ENCODE measurements around the gene GPR39. TPM values are rescaled to one million over a fixed set of nuclear protein-coding genes. Genes with fewer than 3 reads are reported as not detected.

GPR39 gene
- total RNA-seq, 4 donors from 2014 or later, result 0.13 to 1.3 TPM; not detected in 2

GRCh38 chr2:132652474-132652873 lies 235.9 kb downstream of the GPR39 start:
- 77% methylated on average over 8 of the region's 8 CpGs for whole genome bisulfite sequencing
- Histone ChIP-seq H3K9me3 (no peaks in the 10 kb centered on the region), H3K4me1 (no peaks in the 10 kb centered on the region), H3K4me3 (no peak overlapping the region), H3K27me3 (no peaks in the 10 kb centered on the region), H3K27ac (replicated peaks in 1 of 4) (no peak overlapping the region), H3K36me3 (no peaks in the 10 kb centered on the region)
- TF ChIP-seq CTCF (IDR thresholded peaks at IDR 0.05), result no peak
- no peak for TF ChIP-seq EP300 (IDR thresholded peaks at IDR 0.05)
- no peak for TF ChIP-seq POLR2AphosphoS5 (IDR thresholded peaks at IDR 0.05)
- no peak for TF ChIP-seq POLR2A (IDR thresholded peaks at IDR 0.05; ENCODE audit: low read depth)
- no peak for DNase-seq (ENCODE audit: extremely low spot score)
- intact Hi-C loops (cut with DNase I), result no loop called here

- H3K36me3 ChIP-seq, result no peaks in the 10 kb centered on the region
- no peaks in the 10 kb centered on the region for H3K27me3 ChIP-seq
- no peak overlapping the region for H3K4me3 ChIP-seq
- TF ChIP-seq POLR2AphosphoS5 (IDR thresholded peaks at IDR 0.05) (no peak), POLR2A (IDR thresholded peaks at IDR 0.05; ENCODE audit: low read depth) (no peak), CTCF (IDR thresholded peaks at IDR 0.05) (no peak), EP300 (IDR thresholded peaks at IDR 0.05) (no peak)
- H3K9me3 ChIP-seq, result no peaks in the 10 kb centered on the region
- H3K4me1 ChIP-seq, result no peaks in the 10 kb centered on the region
- intact Hi-C loops (cut with DNase I), result no loop called here
- 80% methylated on average over 4 of the region's 4 CpGs for WGBS
- H3K27ac ChIP-seq (replicated peaks in 1 of 4), result no peak overlapping the region
- no peak for DNase-seq (ENCODE audit: extremely low spot score)
These were observed 237.7 kb downstream of the GPR39 start for GRCh38 chr2:132654335-132654734.

- TF ChIP-seq POLR2A (IDR thresholded peaks at IDR 0.05; ENCODE audit: low read depth), result no peak
- no peak for TF ChIP-seq POLR2AphosphoS5 (IDR thresholded peaks at IDR 0.05)
- TF ChIP-seq EP300 (IDR thresholded peaks at IDR 0.05), result no peak
- no peak for TF ChIP-seq CTCF (IDR thresholded peaks at IDR 0.05)
- 93% methylated on average over 7 of the region's 7 CpGs for WGBS
- H3K4me1 ChIP-seq, result no peaks in the 10 kb centered on the region
- intact Hi-C loops (cut with DNase I), result no loop called here
- no peak overlapping the region for H3K27ac ChIP-seq (replicated peaks in 1 of 4)
- no peaks in the 10 kb centered on the region for H3K27me3 ChIP-seq
- H3K4me3 ChIP-seq, result no peak overlapping the region
- no peak for DNase-seq (ENCODE audit: extremely low spot score)
- no peaks in the 10 kb centered on the region for H3K36me3 ChIP-seq
- no peaks in the 10 kb centered on the region for H3K9me3 ChIP-seq
These were observed 238.4 kb downstream of the GPR39 start for GRCh38 chr2:132654968-132655367.

- Histone ChIP-seq H3K27ac (replicated peaks in 1 of 4) (no peak overlapping the region), H3K4me1 (no peaks in the 10 kb centered on the region)
These were observed 239.8 kb downstream of the GPR39 start for GRCh38 chr2:132656266-132656975.

More at GRCh38 chr2:132656266-132656975, 239.8 kb downstream of the GPR39 start:
- Histone ChIP-seq H3K27me3 (peaks cover 0 to 10% (median 0%) of the 10 kb centered on the region in 4 donors), H3K9me3 (no peaks in the 10 kb centered on the region), H3K4me3 (no peak overlapping the region), H3K36me3 (no peaks in the 10 kb centered on the region)
- WGBS, result 55% methylated on average over 7 of the region's 7 CpGs
- no peak for TF ChIP-seq POLR2A (IDR thresholded peaks at IDR 0.05; ENCODE audit: low read depth)
- TF ChIP-seq POLR2AphosphoS5 (IDR thresholded peaks at IDR 0.05), result no peak
- TF ChIP-seq EP300 (IDR thresholded peaks at IDR 0.05), result no peak
- TF ChIP-seq CTCF (IDR thresholded peaks at IDR 0.05), result no peak
- DNase-seq (ENCODE audit: extremely low spot score), result no peak
- intact Hi-C loops (cut with DNase I), result no loop called here

Measured in esophagus muscularis mucosa (tissue), 4 donors.